GM21526 (cell line): Measurements from ENCODE around the gene RASSF10.
"Not testable (repeated sequence)": the region's sequence is repeated elsewhere in the genome, so short reads cannot be mapped to it uniquely, and the experiment has no call there.

Experiments
- ATAC-seq: cut with Tn5 transposase; IDR thresholded peaks from one replicate; pipeline ENCODE4 v1.9.1; 2021; ENCODE audit warnings: moderate library complexity; ENCODE audit not compliant: unreplicated experiment, low FRiP score

RASSF10 gene

DNA sequence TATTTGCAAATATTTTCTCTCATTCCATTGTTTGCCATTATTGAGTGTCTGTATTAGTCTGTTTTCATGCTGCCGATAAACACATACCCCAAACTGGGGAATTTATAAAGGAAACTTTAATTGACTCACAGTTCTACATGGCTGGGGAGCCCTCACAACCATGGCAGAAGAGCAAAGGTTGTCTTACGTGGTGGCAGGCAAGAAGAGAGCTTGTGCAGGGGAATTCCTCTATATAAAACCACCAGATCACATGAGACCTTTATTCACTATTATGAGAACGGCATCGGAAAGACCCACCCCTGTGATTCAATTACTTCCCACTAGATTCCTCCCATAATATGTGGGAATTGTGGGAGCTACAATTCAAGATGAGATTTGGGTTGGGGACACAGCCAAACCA is 10.2 kb downstream of the RASSF10 start:
- no peak for ATAC-seq

DNA sequence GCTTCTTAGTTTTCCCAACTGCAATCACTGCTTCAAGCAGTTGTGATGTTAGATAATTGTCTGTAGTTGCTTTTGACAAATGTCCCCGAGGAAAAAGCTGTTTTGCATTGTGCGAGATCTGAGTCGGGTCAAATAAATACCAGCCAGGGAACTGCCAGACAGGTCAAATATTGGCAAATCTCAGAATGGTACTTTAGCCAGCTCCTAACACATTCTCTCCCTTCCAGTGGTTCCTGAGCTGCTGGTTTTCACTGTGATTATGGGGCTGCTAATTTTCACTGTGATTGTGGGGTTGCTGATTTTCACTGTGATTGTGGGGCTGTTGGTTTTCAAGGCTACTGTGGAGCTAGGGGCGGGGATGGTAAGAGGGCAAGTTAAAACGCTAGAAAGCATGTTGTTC is 14.3 kb downstream of the RASSF10 start:
- ATAC-seq = no peak

DNA sequence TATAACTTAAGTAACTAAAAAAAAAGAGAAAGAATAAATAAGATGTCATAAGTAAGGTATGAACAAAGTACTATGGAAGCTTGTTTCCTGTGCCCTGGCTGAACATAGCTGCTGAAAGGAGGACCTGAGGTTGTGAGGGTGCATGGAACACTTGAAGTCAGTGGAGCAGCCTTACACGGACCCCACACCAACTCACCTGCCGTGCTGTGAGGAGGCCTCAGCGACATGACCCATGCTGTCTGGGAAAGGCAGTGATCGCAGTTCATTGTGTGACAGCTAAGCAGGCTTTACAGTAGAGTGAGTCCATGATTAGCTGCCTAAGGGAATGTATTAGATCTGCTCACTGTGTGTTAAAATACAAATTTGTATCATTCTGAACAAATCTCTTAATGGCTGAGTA is 17.6 kb downstream of the RASSF10 start:
- no peak for ATAC-seq

DNA sequence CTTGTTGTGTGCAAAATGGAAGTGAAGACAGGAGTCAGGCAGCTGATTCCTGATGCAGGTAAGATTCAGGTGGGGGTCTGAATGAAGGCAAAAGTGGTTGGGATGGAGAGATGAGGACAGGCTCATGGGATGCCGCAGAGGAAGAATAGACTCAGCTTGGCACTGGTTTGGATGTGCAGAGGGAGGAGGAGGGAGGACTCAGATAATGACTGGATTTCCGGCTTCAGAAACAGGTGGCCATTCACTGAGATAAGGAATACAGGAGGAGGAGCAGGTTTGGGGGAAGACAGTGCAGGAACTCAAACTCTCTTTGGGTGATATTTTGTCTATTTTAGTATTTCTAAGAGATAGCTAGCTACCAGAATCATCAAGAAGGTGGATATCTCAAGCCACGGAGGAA is 19.2 kb downstream of the RASSF10 start:
- no peak for ATAC-seq

DNA sequence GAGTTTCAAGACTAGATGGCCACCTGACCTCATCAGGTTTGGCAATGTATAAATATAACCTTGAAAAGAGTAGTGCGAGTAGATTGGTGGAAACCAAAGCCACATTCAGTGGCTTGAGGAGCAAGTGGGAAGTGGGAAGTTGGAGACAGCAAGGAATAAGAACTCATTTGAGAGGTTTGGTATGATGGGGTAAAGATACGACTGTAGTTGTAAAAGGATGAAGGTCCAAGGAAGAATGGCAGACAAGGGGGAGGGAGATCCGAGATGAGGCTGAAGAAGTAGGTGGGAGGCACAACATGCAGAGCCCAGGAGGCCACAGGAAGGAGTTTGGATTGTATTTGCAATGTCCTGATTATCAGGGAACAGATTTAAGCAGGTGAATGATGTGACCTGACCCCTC is 20.8 kb downstream of the RASSF10 start:
- no peak for ATAC-seq

DNA sequence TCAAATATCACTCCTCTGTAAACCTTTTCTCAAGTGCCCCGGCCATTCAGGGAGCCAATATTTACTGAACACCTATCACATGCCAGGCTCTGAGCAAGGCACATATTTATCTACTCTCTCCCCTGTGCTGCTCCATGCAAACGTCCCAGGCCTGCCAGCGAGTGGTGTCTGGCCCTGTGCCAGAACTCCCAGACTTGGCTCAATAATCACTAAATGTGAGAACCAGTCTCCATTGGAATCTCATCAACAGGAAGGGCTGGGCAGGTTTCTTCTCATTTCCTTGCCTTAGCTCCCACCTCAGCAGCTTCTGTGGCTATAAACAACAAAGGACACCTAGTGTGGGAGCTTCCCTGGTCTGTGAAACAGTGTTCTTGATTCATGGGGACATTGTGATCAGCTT is 21.7 kb downstream of the RASSF10 start:
- ATAC-seq = no peak

DNA sequence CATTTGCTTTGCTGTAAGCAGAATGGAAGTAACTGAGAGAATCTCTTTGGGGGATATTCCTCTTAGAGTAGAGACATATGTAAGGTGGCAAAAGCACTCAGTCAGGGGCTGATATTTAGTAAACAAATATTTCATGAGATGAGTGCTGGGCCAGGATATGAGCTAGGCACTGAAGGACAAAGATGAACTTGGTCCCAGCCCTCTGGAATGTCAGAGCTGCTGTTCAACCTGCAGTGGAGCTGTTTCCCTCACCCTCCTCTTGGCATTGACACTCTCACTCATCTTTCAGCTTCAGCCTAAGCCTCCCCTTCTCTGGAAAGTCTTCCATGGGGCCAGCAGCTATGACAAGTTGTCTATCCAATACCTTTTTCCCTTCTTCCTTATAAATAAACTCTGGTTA is 22.2 kb downstream of the RASSF10 start:
- ATAC-seq = no peak

DNA sequence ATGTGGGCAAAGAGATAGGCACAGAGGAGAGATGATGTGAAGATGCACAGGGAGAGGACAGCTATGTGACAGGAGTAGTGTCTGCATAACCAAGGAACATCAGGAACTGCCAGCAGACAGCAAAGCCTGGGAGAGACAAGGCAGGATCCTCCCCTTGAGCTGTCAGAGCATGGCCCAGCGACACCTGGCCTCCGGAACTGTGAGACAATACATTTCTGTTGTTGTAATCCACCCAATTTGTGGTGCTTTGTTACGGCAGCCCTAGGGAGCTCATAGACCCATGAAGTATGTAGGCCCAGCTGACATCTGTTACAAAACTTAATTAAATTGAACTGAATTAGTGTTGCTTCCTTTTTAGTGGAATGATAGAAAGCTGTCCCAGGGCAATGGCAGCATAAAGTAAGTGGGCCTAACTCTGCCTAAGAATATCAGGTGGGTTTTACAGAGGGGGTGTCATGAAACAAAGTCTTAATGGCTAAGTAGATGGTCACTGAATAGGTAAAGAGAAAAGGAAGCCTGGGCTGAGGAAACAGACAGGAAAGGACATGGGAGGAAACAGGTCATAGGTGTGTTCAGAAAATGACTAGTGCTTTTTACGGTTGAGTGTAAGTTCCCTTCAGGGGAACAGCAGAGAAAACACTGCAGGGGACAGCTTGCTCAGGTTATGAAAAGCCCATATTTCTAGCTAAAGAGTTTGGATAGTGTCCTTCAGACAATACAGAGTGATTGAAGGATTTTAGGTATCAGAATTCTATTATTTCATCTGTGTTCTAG is 24.8 kb downstream of the RASSF10 start:
- ATAC-seq = no peak

DNA sequence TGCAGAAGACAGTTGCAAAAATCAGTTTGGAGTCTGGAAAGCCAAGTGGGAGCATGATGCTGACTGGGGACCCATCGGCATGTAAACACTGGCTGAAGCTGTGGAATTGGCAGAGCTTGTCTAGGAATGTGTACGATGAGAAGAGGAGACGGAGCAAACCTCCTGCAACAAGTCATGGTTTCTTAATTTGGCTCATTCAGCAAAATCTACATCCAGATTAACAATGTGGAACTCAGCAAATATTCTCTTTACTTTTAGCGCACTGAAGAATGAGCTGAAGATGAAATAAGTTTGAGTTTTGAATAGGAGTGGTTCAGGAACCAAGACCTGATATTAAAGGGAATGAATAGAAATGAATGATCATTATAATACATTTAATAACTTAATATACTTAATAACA is 26.6 kb downstream of the RASSF10 start:
- ATAC-seq = no peak

DNA sequence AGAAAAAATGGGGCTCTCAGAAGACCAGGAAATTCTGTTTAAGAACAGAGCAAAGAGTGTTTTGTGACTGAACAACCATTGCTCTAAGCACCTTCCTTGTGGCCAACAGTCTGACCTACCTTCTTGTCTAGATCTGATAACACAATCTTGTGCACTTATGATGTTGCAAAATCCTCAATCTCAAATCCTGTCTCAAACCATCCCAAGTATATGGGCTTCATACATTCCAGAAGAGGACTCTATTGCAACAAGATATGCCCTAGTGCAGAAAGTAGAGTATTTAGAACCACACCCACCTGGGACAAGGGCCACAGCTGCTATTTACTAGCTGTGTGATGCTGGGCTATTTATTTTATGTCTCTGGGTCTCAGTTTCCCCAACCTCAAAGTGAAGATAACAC is 27.1 kb downstream of the RASSF10 start:
- ATAC-seq = no peak

DNA sequence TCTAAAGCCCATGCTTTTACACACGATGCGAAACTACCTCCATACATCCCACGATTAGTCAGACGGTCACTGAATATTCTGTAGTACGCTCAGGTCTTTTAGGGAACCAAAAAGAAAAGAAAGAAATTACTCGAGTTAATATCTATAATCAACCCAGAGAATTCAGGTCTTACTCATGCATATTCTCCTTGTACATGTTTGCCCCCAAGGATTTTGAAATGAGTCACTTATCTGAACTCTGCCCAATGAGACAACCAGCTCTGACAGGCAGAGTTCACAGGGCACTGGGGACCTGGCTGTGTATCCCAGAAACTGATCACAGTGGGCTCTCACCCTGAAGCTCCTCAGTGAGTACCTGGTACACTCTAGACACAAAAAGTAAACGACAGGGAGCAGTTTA is 29.2 kb downstream of the RASSF10 start:
- ATAC-seq = no peak

DNA sequence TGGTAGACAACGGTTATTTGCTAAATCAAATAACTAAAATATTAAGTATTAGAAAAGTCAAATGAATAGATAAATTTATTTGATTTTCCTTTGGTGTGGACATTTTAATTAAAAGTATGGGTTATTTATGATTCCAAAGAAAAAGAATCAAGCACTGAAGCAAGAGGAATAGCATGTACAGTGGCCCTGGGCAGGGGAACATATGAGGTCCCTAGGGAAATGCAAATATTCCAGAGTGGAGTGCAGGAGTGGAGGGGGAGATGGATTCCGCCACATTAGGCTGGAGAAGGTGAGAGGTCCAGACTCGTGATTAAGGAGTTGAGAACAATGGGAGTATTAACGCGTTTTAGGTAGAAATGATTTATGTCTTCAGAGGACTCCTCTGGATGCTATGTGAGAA is 30.0 kb downstream of the RASSF10 start:
- no peak for ATAC-seq

DNA sequence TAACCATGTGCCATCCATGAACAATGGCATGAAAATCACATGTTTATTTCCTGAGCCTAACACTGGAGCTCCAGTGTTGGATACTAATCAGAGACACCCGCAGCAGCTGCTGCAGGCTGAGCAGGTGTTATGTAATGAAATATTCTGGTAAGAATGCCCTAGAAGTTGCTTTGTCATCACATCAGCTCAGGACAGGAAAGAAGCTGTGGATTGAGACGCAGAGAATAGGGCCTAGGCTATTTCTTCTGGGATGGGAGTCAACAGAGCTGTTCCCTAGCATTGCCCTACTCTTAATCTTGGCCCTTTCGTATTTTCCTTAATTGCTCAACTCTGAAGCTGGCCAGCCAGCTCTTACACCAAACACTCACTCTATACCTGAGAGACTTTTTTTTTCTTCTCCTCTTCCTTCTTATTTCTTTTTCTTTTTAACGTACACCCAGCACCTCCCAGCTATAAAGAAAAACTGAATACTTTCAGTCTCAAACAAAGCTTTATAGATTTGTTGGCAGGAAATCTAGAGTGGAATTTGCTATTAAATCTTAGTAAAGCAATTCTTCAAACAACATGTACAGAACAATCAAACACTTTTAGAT is 31.9 kb downstream of the RASSF10 start:
- ATAC-seq = no peak

DNA sequence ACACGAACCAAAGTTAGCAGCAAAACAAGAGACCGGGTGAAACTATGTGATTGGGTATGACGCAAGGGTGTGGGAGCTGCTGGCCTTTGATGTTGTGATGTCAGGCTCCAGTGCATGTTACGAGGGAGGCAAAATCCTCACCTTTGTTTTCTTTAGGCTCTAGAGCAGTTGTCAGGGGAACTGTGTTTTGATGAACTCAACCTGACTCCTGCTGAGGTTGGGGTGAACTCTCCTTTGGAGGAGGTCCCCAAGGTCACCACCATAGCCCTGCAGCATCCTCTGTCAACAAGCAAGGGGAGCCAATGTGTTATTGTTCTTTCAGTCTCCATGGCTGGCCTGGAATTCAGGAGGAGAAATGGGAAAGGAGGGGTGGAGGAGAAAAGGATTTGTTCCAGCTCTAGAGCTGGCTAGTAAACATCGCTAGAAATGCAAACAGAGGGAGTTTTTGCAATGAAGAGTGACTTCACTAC is 33.8 kb downstream of the RASSF10 start:
- ATAC-seq = no peak

DNA sequence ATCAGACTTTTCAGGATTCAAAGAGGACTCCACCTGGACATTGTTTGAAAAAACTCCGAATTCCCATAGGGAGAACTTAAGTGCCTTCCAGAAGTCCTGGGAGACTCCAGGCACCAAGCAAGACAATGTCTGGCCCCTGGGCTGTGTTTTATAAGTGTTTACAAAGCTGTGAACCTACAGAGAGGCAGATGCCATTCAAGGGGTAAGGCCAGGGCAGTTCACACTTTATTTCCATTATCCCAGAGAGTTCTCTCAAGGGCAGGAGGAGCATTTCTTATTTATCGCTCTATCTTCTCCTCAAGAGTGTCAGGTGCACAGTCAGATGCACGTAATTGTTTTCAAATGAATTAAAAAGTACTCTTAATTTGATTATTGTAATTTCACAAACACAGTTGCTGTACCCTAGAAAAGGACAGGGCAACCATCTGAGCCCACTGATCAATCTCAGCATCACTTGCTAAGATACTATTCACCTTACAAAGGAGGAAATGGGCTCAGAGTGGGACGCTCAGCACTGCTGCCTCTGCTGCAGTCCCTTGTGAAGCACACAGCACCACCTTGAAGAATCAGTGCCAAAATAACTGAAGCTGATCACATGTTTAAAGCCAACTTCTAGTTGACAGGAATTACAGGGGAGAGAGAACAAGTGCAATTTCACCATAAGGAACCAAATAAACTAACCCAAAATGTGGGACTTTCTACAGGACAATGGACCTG is 35.0 kb downstream of the RASSF10 start:
- no peak for ATAC-seq

DNA sequence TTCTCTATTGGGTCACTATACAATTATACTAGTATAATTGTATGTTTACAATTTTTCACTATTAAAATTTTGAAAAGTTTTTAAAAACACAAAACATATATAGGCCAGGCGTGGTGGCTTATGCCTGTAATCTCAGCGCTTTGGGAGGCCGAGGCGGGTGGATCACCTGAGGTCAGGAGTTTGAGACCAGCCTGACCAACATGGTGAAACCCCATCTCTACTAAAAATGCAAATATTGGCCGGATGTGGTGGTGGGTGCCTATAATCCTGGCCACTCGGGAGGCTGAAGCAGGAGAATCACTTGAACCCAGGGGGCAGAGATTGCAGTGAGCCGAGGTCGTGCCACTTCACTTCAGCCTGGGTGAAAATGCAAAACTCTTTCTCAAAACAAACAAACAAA is 36.0 kb downstream of the RASSF10 start:
- not testable (repeated sequence) for ATAC-seq

DNA sequence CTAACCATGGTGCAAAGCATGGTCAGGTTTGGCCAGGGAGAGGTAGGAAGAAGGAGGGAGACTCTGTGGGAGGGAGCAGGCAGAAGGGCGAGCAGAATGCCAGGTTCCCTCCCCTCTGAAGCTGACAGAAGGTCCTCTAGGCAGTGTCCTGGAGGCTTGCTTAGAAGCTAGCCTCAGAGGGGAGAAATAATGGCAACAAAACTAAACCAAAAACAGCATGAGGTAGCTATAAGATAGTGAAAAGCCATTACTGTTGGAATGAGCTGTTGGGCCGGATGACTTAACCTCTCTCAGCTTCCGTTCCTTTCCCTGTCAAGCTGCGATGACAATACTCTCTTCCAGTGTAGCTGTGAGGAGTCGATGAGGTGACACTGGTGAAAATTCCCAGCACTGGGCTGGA is 36.6 kb downstream of the RASSF10 start:
- ATAC-seq = no peak

DNA sequence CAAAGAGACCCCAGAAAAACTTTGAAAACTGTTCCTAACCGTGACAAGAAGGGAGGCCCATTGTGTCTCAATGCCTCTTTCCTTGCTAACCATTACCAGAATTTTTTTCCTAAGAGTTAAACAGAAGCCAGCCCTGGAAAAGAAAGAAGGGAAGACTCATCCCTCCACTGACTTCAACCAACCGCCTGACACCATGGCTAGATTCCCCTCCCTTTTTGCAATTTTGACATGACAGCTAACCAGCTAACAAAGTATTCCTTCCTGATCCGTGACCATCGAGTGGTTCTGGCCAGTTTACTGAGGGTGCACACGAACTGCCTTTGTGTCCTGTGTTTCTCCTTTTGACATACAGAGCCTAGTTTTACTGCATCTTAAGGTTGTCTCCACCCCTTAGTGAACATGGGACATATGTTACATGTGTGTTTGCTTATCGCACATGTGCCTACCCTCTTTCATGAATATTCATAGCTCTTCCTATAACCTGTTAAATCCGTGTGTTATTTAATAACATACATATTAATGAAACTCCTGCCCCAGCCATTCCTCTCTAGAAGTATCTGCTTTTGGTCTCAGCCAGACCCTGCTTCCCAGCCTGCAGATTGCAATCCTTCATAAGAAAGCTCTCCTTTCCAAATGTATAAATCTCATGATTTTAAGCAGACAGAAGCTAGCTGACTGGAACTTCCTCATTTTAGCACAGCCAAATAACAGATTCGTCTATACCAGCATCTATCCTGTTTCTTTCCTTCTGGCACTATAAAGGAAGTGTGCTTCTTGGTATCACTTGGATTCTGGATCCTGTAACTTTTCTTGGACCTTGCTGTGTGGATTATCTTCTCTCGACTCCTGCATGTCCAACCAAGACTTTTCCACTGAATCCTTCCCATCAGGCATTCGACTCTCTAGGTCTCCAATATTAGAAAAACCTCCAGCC is 37.8 kb downstream of the RASSF10 start:
- ATAC-seq = no peak

DNA sequence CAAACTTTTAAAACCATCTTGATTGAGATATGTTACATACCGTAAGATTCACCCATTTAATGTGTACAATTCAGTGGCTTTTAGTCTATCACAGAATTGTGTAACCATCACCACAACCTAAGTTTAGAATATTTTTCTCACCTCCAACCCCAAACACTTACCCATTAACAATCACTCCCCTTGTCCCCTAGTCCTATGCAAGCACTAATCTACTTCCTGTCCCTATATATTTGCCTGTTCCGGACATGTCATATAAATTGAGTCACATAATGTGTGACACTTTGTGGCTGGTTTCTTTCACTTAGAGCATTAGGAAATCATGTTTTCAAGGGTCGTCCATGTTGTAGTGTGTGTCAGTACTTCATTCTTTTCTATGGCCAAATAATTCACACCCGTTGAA is 38.8 kb downstream of the RASSF10 start:
- ATAC-seq = no peak

DNA sequence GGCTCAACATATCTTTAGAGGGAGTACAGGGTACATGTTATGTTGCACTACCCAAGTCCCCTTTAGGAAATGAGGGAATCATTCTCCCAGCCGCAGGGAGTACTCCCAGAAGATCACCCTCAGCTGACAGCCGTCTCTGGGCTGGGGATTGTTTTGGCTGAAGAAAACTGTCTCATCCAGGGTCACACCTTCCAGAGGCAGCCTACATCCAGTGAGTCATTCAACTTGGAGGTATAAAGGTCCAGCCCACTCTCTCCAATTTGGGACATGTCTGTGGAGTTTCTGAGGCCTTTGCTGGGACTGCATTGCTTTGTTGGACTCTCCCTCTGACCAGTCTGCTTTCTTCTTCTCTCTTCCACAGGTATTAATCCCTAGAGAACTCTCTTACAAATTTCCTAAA is 42.1 kb downstream of the RASSF10 start:
- no peak for ATAC-seq

DNA sequence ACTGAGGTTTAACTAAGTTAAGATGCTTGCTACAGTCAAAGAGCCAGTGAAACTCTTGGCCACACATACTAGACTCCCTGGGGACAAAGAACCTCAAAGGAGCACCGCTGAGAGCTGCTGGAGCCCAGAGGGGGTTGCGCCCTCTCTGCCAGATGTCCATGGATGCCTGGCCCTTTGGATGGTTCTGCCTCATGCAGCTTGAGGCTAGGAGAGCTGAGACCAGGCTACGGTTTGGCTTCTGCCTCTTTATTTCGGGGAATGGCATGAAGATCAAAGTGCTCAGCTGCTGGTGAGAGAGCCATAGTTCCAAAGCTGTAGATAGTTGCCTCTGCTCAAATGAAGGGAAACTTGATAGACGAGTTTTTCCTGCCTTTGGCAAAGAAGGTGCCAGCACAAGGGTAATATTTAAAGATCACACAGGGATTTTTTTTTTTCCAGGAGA is 43.0 kb downstream of the RASSF10 start:
- ATAC-seq = no peak
